Loucy (cell line): Measurements from ENCODE around the gene PSEN2.

Experiments used
- H2AFZ ChIP-seq: fragments of 200-600 bp; sonication (generic); 2 replicates; pipeline ENCODE4 v1.6.0; 2016; ENCODE audit warnings: antibody characterized with exemption, mild to moderate bottlenecking, low read length, moderate library complexity
- H3F3A ChIP-seq: fragments of 200-600 bp; 2 replicates; pipeline ENCODE4 v1.6.0; 2016; ENCODE audit warnings: antibody characterized with exemption, low read depth, mild to moderate bottlenecking
- H3K27me3 ChIP-seq: fragments of 200-600 bp; sonication (generic); 2 replicates; pipeline ENCODE4 v1.6.1; 2014; ENCODE audit warnings: low read length, mild to moderate bottlenecking; ENCODE audit not compliant: insufficient read depth, poor library complexity, severe bottlenecking
- H3K36me3 ChIP-seq: fragments of 200-600 bp; sonication (generic); 2 replicates; pipeline ENCODE4 v1.6.1; 2016; ENCODE audit warnings: low read length; ENCODE audit not compliant: insufficient read depth
- H3K4me1 ChIP-seq: fragments of 200-600 bp; sonication (generic); 2 replicates; pipeline ENCODE4 v1.5.1; 2014; ENCODE audit warnings: low read length, mild to moderate bottlenecking; ENCODE audit not compliant: insufficient read depth, poor library complexity, severe bottlenecking
- H3K4me2 ChIP-seq: fragments of 200-600 bp; sonication (generic); 2 replicates; pipeline ENCODE4 v1.6.0; 2014; ENCODE audit warnings: antibody characterized with exemption, low read length, low read depth, mild to moderate bottlenecking; ENCODE audit not compliant: poor library complexity, severe bottlenecking
- H3K4me3 ChIP-seq: fragments of 200-600 bp; sonication (generic); 2 replicates; pipeline ENCODE4 v1.5.1; 2014; ENCODE audit warnings: low read length, mild to moderate bottlenecking, mixed read lengths; ENCODE audit not compliant: poor library complexity, severe bottlenecking
- H3K79me2 ChIP-seq: fragments of 200-600 bp; sonication (generic); 2 replicates; pipeline ENCODE4 v1.6.1; 2014; ENCODE audit warnings: low read length; ENCODE audit not compliant: insufficient read depth
- H3K9ac ChIP-seq: fragments of 200-600 bp; sonication (generic); 2 replicates; pipeline ENCODE4 v1.6.0; 2014; ENCODE audit warnings: mild to moderate bottlenecking, low read depth, low read length, moderate library complexity; ENCODE audit not compliant: poor library complexity, severe bottlenecking
- H3K9me2 ChIP-seq: fragments of 200-600 bp; sonication (generic); replicated peaks from 2 replicates; pipeline ENCODE4 v1.6.1; 2016; ENCODE audit warnings: low read depth, low read length, mixed read lengths
- H3K9me3 ChIP-seq: fragments of 200-600 bp; sonication (generic); 2 replicates; pipeline ENCODE4 v1.6.1; 2014; ENCODE audit warnings: mild to moderate bottlenecking, antibody characterized with exemption, low read length, low read depth; ENCODE audit not compliant: insufficient read depth
- H4K20me1 ChIP-seq: fragments of 200-600 bp; sonication (generic); 2 replicates; pipeline ENCODE4 v1.6.0; 2014; ENCODE audit warnings: antibody characterized with exemption, low read length, mild to moderate bottlenecking; ENCODE audit not compliant: insufficient read depth, poor library complexity, severe bottlenecking
- EZH2phosphoT487 ChIP-seq: fragments of 200-600 bp; IDR thresholded peaks from 2 replicates; pipeline ENCODE4 v1.6.1; 2018; ENCODE audit warnings: antibody characterized with exemption, mild to moderate bottlenecking, moderate library complexity, borderline replicate concordance
- TF ChIP-seq, protein P1 (sequence below): fragments of 200-600 bp; sonication (generic); conservative IDR thresholded peaks from 2 replicates; pipeline ENCODE4 v1.5.1; 2014; ENCODE audit warnings: mild to moderate bottlenecking, antibody characterized with exemption, low read length

The PSEN2 gene

DNA sequence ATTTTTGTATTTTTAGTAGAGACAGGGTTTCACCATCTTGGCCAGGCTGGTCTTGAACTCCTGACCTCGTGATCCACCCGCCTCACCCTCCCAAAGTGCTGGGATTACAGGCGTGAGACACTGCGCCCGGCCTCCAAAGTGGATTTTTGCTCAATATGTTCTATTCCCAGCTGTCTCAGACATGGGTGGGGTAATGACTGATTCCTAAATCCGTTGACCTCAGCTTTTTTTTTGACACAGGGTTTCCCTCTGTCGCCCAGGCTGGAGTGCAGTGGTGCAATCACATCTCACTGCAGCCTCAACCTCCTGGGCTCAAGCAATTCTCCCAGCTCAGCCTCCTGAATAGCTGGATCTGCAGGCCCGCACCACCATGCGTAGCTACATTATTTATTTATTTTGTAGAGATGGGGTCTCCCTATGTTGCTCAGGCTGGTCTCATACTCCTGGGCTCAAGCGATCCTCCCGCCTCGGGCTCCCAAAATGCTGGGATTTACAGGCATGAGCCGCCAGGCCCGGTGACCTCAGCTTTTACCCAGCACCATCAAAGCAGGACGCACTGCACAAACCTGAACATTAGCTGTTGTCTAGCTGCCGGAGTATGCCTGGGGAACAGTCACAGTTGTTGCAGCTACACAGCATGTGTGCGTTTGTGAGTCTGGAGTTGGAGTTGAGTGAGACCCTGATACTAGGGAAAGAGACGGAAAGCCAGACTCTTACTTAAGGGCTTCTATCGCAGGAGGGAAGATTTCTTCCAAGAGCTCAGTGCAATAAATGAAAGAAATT, 43.7 kb upstream of the PSEN2 start:
- Histone ChIP-seq H3K4me3 (no peak overlapping the region), H3K4me2 (no peak overlapping the region), H3K9ac (peak overlapping the region; percentile 70), H3K9me3 (no peaks in the 10 kb centered on the region), H3K79me2 (no peaks in the 10 kb centered on the region), H2AFZ (no peak overlapping the region), H3K27me3 (no peaks in the 10 kb centered on the region), H3K9me2 (no peaks in the 10 kb centered on the region), H3K4me1 (peaks cover 11% of the 10 kb centered on the region), H3K36me3 (no peaks in the 10 kb centered on the region), H4K20me1 (no peaks in the 10 kb centered on the region), H3F3A (no peaks in the 10 kb centered on the region)
- TF ChIP-seq, protein P1, sequence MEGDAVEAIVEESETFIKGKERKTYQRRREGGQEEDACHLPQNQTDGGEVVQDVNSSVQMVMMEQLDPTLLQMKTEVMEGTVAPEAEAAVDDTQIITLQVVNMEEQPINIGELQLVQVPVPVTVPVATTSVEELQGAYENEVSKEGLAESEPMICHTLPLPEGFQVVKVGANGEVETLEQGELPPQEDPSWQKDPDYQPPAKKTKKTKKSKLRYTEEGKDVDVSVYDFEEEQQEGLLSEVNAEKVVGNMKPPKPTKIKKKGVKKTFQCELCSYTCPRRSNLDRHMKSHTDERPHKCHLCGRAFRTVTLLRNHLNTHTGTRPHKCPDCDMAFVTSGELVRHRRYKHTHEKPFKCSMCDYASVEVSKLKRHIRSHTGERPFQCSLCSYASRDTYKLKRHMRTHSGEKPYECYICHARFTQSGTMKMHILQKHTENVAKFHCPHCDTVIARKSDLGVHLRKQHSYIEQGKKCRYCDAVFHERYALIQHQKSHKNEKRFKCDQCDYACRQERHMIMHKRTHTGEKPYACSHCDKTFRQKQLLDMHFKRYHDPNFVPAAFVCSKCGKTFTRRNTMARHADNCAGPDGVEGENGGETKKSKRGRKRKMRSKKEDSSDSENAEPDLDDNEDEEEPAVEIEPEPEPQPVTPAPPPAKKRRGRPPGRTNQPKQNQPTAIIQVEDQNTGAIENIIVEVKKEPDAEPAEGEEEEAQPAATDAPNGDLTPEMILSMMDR, result no peak
- TF ChIP-seq EZH2phosphoT487, result no peak

DNA sequence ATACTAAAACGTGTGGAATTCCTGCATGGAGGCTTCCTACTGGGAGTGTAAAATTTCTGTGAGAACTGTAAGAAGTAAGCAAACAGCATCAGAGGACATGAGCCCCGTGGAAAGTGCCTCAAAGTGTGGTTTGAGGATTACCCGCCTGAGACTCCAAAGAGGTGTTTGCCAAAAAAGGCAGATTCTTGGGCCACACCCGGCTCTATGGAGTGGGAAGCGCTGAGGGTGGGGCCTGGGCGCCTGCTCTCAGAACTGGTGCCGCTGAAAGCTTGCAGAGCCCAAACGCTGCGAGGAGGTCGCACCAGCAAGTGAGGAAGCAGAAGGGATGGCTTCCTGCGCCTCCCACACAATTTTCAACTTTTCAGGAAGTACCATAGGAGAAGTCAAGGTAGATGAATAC, 43.0 kb upstream of the PSEN2 start:
- Histone ChIP-seq H3F3A (no peaks in the 10 kb centered on the region), H3K36me3 (no peaks in the 10 kb centered on the region), H3K4me2 (peak overlapping the region; percentile 44), H3K4me1 (peaks cover 8% of the 10 kb centered on the region), H3K79me2 (no peaks in the 10 kb centered on the region), H2AFZ (peak overlapping the region; percentile 74), H3K9me2 (no peaks in the 10 kb centered on the region), H3K9me3 (no peaks in the 10 kb centered on the region), H3K27me3 (no peaks in the 10 kb centered on the region), H3K4me3 (no peak overlapping the region), H4K20me1 (no peaks in the 10 kb centered on the region), H3K9ac (peak overlapping the region; percentile 70)
- TF ChIP-seq EZH2phosphoT487, result no peak
- TF ChIP-seq, protein P1, result no peak

DNA sequence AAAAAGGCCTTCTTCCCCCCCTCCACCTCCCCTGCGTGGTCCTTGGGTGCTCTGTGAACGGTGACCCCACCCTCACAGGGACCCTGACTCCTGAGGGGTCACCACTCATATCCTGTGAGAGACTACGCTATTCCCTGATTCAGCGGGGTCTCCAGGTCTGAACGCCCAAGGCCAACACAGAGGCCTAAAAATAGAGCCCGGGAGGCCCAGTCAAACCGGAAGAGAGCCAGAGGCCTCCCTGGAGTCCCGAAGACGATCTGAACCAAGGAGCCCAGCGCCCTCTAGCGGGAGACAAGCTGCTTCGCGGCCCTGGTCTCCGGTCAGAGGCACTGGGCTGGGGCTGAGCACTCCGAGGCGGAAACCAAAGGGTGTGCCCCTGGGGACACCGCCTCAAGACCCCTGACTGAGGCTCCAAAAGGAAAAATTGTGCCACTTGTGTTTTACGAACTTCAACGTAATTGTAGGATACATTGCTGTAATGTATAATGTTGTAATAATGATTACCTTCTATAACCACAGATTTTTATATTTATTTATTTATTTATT, 42.4 kb upstream of the PSEN2 start:
- no peaks in the 10 kb centered on the region for H3K36me3 ChIP-seq
- H4K20me1 ChIP-seq, result no peaks in the 10 kb centered on the region
- peak overlapping the region; percentile 70 for H3K9ac ChIP-seq
- H3K27me3 ChIP-seq, result no peaks in the 10 kb centered on the region
- H3F3A ChIP-seq, result no peaks in the 10 kb centered on the region
- H3K9me2 ChIP-seq, result no peaks in the 10 kb centered on the region
- H3K4me3 ChIP-seq, result no peak overlapping the region
- TF ChIP-seq, protein P1, result peak; percentile 81
- no peak for TF ChIP-seq EZH2phosphoT487
- peaks cover 8% of the 10 kb centered on the region for H3K4me1 ChIP-seq
- no peaks in the 10 kb centered on the region for H3K9me3 ChIP-seq
- H2AFZ ChIP-seq, result peak overlapping the region; percentile 74
- H3K4me2 ChIP-seq, result peak overlapping the region; percentile 44
- no peaks in the 10 kb centered on the region for H3K79me2 ChIP-seq
